ENCODE data around the gene FIBCD1.

FIBCD1 gene

DNA sequence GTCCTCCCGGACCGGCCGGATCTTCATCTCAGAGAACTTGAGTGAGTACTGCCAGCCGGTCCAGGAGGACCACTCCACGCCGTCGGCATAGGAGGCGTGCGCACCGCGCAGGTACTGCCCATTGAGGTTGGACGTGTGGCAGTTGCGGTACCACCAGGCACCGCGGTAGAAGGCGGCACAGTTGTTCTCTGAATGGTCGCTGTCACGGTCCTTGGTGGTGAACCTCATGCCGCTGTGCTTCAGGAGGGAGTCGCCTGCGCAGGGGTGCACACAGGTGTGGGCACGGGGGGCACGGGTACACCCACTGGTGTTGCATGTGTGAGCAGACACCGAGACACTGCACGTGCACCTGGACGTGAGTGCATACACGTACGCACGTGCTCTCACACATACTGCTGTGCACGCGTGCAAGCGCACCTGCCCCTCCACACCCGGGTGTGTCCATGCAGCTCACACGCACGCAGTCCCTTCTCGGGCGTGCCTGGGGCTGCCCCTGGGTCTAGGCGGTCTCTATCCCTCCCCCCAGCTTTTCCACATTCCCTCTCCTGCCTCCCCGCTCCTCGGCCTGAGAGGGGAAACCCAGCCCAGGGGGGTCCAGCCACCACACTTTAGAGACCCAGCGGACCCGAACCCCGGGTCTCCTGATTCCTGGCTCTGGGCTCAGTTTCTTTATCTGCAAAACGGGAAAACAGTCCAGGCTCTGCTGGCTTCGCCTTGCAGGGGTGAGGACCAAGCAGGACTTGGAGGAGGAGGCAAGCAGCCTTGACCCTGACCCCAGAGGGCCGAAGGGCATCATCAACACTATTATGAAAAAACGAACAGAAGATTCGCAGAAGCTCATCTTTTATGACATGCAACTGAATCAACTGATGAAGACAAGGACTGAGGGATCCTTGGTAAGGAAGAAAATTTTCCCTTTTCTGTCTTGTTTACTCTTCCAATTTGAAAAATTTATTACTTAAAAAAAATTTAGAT lies 34.7 kb downstream of the FIBCD1 start:
- H3K4me3 ChIP-seq (ENCODE audit: low read length): no peak overlapping the region
- no peak for DNase-seq (ENCODE audit: low read depth)

DNA sequence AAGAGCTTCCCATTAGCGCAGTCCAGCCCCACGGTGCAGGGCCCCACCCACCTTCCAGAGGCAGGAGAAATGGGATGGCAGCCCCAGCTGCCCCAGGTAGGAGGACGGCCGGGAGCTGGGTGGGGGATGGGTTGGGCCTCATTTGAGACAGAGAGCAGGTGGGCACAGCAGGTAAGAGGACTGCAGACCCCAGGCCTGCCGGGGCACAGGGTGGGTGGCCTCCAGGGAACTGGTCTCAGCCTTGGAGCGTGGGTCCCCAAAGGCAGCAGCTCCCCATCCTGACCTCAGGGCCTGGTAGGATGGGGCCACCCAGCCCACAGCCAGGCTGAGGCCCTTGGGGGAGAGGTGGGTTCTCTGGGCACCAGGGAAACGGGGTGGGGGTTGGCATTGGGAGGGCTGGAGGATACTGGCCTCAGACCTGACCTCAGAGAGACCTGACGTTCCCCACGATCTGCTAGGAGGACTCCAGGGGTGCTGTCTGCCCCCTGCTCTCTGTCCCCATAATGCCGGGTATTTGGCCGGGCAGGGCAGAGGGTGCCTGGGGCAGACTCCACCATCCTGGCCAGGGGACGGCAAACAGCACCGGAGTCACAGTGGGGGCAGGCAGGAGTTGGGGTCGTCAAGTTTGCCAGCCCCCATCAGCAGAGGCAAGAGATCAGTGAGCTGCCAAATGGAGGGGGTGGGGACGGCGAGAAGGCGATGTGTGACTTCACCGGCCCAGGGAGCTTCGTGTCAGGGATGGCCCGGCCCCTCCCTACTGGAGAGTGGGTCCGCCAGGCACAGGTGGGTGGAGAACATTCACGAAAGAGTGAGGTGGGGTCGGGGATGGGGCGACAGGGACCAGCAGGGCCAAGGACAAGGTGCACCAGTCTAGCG lies 35.6 kb downstream of the FIBCD1 start:
- TF ChIP-seq, protein P1, sequence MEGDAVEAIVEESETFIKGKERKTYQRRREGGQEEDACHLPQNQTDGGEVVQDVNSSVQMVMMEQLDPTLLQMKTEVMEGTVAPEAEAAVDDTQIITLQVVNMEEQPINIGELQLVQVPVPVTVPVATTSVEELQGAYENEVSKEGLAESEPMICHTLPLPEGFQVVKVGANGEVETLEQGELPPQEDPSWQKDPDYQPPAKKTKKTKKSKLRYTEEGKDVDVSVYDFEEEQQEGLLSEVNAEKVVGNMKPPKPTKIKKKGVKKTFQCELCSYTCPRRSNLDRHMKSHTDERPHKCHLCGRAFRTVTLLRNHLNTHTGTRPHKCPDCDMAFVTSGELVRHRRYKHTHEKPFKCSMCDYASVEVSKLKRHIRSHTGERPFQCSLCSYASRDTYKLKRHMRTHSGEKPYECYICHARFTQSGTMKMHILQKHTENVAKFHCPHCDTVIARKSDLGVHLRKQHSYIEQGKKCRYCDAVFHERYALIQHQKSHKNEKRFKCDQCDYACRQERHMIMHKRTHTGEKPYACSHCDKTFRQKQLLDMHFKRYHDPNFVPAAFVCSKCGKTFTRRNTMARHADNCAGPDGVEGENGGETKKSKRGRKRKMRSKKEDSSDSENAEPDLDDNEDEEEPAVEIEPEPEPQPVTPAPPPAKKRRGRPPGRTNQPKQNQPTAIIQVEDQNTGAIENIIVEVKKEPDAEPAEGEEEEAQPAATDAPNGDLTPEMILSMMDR (conservative IDR thresholded peaks at IDR 0.05; ENCODE audit: low read length): no peak
- H3K4me3 ChIP-seq (ENCODE audit: low read length): no peak overlapping the region
- no peak for DNase-seq (ENCODE audit: low read depth)

More for the DNA sequence above, 34.7 kb downstream of the FIBCD1 start:
- TF ChIP-seq, protein P1 (conservative IDR thresholded peaks at IDR 0.05; ENCODE audit: low read length): no peak

- no peak overlapping the region for H3K4me3 ChIP-seq (ENCODE audit: low read length)
- DNase-seq (ENCODE audit: low read depth): no peak
- TF ChIP-seq, protein P1 (conservative IDR thresholded peaks at IDR 0.05; ENCODE audit: low read length): no peak
Measured at GRCh38 chr9:130902204-130903185, 36.6 kb downstream of the FIBCD1 start.

GRCh38 chr9:130901498-130902203 lies 37.4 kb downstream of the FIBCD1 start:
- TF ChIP-seq, protein P1 (conservative IDR thresholded peaks at IDR 0.05; ENCODE audit: low read length): no peak
- peak; percentile 20 for DNase-seq (ENCODE audit: low read depth)

GRCh38 chr9:130900701-130901497 lies 38.1 kb downstream of the FIBCD1 start:
- TF ChIP-seq, protein P1 (conservative IDR thresholded peaks at IDR 0.05; ENCODE audit: low read length): no peak
- H3K4me3 ChIP-seq (ENCODE audit: low read length): no peak overlapping the region
- DNase-seq (ENCODE audit: low read depth): no peak

More at GRCh38 chr9:130901498-130902203, 37.4 kb downstream of the FIBCD1 start:
- H3K4me3 ChIP-seq (ENCODE audit: low read length): no peak overlapping the region
